MM.1S (cell line): ENCODE data around the gene SLC2A13.

ENCODE experiments used
- DNase-seq: peaks from one replicate; pipeline ENCODE4 v3.0.0-alpha.2; 2015
- H2AFZ ChIP-seq: fragments of 300-600 bp; sonication (generic); 2 replicates; pipeline ENCODE4 v1.6.0; 2016; ENCODE audit warnings: antibody characterized with exemption, low read length
- H3F3A ChIP-seq: fragments of 300-600 bp; sonication (generic); 2 replicates; pipeline ENCODE4 v1.6.1; 2016; ENCODE audit warnings: mild to moderate bottlenecking, antibody characterized with exemption, low read length, moderate library complexity, mixed read lengths; ENCODE audit not compliant: insufficient read depth
- H3K27ac ChIP-seq: fragments of 300-600 bp; sonication (generic); 2 replicates; pipeline ENCODE4 v1.5.1; 2016; ENCODE audit warnings: mild to moderate bottlenecking, low read length
- H3K27me3 ChIP-seq: fragments of 300-600 bp; sonication (generic); replicated peaks from 2 replicates; pipeline ENCODE4 v1.6.0; 2016; ENCODE audit warnings: low read length; ENCODE audit not compliant: insufficient read depth
- H3K36me3 ChIP-seq: fragments of 300-600 bp; sonication (generic); replicated peaks from 2 replicates; pipeline ENCODE4 v1.6.1; 2016; ENCODE audit warnings: mild to moderate bottlenecking, low read length, mixed read lengths; ENCODE audit not compliant: insufficient read depth
- H3K4me1 ChIP-seq: fragments of 300-600 bp; sonication (generic); 2 replicates; pipeline ENCODE4 v1.6.1; 2016; ENCODE audit warnings: low read length, mixed read lengths
- H3K4me2 ChIP-seq: fragments of 300-600 bp; sonication (generic); 2 replicates; pipeline ENCODE4 v1.6.0; 2016; ENCODE audit warnings: low read depth, low read length
- H3K4me3 ChIP-seq: fragments of 300-600 bp; sonication (generic); 2 replicates; pipeline ENCODE4 v1.5.1; 2016; ENCODE audit warnings: low read length, mixed read lengths
- H3K79me2 ChIP-seq: fragments of 300-600 bp; sonication (generic); 2 replicates; pipeline ENCODE4 v1.6.1; 2016; ENCODE audit warnings: mixed run types, low read length, mixed read lengths
- H3K9ac ChIP-seq: fragments of 300-600 bp; sonication (generic); 2 replicates; pipeline ENCODE4 v1.6.1; 2016; ENCODE audit warnings: low read length, mixed read lengths
- H3K9me2 ChIP-seq: fragments of 300-600 bp; sonication (generic); replicated peaks from 2 replicates; pipeline ENCODE4 v1.6.1; 2016; ENCODE audit warnings: mild to moderate bottlenecking, low read length, mixed read lengths; ENCODE audit not compliant: insufficient read depth
- H3K9me3 ChIP-seq: fragments of 300-600 bp; sonication (generic); replicated peaks from 2 replicates; pipeline ENCODE4 v1.6.1; 2016; ENCODE audit warnings: mild to moderate bottlenecking, low read length, mixed read lengths; ENCODE audit not compliant: insufficient read depth
- H4K20me1 ChIP-seq: fragments of 300-600 bp; sonication (generic); 2 replicates; pipeline ENCODE4 v1.6.1; 2016; ENCODE audit warnings: mild to moderate bottlenecking, low read length, moderate library complexity, mixed read lengths; ENCODE audit not compliant: insufficient read depth
- EZH2 ChIP-seq: fragments of 300-600 bp; sonication (generic); optimal IDR thresholded peaks from 2 replicates; pipeline ENCODE3; 2017; ENCODE audit warnings: low read depth, mild to moderate bottlenecking, antibody characterized with exemption, low read length, mixed read lengths
- EZH2phosphoT487 ChIP-seq: fragments of 300-600 bp; sonication (generic); IDR thresholded peaks from 2 replicates; pipeline ENCODE4 v1.6.1; 2018; ENCODE audit warnings: antibody characterized with exemption, low read length
- TF ChIP-seq, protein P1 (sequence below): fragments of 300-600 bp; sonication (generic); IDR thresholded peaks from 2 replicates; pipeline ENCODE4 v1.5.1; 2016; ENCODE audit warnings: antibody characterized with exemption, low read length, mixed read lengths

Gene SLC2A13

DNA sequence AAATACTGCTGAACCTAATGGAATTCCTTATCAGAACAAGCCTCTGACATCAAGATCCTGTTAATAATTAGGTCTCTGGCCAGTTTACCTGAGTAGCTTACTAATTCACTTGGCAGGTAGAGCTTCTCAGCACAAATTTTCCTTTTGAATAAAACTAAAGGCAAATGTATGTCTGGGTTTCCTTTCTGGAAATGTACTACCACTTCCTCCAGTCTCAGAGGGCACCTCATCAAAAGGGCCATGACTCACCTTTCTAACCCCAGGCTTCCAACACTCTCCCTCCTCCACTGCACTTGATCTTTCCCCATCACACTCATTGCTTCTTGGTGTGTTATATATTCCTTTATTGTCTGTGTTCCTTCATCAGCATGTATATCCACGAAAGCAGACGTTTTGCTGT is 90.5 kb downstream of the SLC2A13 start:
- no peak for DNase-seq
- no peaks in the 10 kb centered on the region for H4K20me1 ChIP-seq
- no peak overlapping the region for H3K9ac ChIP-seq
- no peak overlapping the region for H3K4me2 ChIP-seq
- no peak overlapping the region for H3K27ac ChIP-seq
- H3K79me2 ChIP-seq = no peaks in the 10 kb centered on the region
- no peaks in the 10 kb centered on the region for H3K9me2 ChIP-seq
- H3K4me3 ChIP-seq = no peak overlapping the region
- H2AFZ ChIP-seq = no peak overlapping the region
- H3F3A ChIP-seq = no peaks in the 10 kb centered on the region
- no peak for TF ChIP-seq EZH2
- TF ChIP-seq, protein P1, sequence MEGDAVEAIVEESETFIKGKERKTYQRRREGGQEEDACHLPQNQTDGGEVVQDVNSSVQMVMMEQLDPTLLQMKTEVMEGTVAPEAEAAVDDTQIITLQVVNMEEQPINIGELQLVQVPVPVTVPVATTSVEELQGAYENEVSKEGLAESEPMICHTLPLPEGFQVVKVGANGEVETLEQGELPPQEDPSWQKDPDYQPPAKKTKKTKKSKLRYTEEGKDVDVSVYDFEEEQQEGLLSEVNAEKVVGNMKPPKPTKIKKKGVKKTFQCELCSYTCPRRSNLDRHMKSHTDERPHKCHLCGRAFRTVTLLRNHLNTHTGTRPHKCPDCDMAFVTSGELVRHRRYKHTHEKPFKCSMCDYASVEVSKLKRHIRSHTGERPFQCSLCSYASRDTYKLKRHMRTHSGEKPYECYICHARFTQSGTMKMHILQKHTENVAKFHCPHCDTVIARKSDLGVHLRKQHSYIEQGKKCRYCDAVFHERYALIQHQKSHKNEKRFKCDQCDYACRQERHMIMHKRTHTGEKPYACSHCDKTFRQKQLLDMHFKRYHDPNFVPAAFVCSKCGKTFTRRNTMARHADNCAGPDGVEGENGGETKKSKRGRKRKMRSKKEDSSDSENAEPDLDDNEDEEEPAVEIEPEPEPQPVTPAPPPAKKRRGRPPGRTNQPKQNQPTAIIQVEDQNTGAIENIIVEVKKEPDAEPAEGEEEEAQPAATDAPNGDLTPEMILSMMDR = no peak
- TF ChIP-seq EZH2phosphoT487 = no peak
- H3K9me3 ChIP-seq = no peaks in the 10 kb centered on the region
- H3K4me1 ChIP-seq = no peaks in the 10 kb centered on the region
- no peaks in the 10 kb centered on the region for H3K27me3 ChIP-seq
- H3K36me3 ChIP-seq = no peaks in the 10 kb centered on the region

GRCh38 chr12:40013847-40014246 is 92.0 kb downstream of the SLC2A13 start:
- H3K9me3 ChIP-seq = no peaks in the 10 kb centered on the region
- H3F3A ChIP-seq = no peaks in the 10 kb centered on the region
- H3K9me2 ChIP-seq = no peaks in the 10 kb centered on the region
- no peaks in the 10 kb centered on the region for H3K79me2 ChIP-seq
- DNase-seq = no peak
- H3K9ac ChIP-seq = no peak overlapping the region
- H3K4me2 ChIP-seq = no peak overlapping the region
- no peaks in the 10 kb centered on the region for H3K36me3 ChIP-seq
- no peak for TF ChIP-seq EZH2phosphoT487
- TF ChIP-seq, protein P1 = no peak
- no peak for TF ChIP-seq EZH2
- H2AFZ ChIP-seq = no peak overlapping the region
- no peaks in the 10 kb centered on the region for H3K27me3 ChIP-seq
- H3K27ac ChIP-seq = no peak overlapping the region
- no peaks in the 10 kb centered on the region for H4K20me1 ChIP-seq
- no peak overlapping the region for H3K4me3 ChIP-seq
- no peaks in the 10 kb centered on the region for H3K4me1 ChIP-seq

DNA sequence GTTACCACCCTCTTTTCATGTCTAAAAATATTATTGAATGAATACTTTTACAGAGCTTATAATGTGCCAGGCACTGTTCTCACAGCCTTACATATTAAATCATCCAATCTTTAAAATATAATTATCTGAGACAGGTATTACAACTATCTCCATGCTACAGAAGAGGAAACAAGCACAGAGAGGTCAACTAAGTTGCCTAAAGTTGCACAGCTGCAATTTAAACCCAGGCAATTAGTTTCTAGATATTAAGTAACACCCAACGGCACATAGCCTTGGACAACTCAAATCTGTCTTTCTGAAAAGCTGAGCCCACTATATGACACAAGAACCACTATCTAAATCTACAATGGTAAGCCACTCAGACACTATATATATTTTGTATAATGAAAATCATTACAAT is 92.6 kb downstream of the SLC2A13 start:
- H3K27ac ChIP-seq = no peak overlapping the region
- TF ChIP-seq, protein P1 = no peak
- no peak for TF ChIP-seq EZH2
- no peak for TF ChIP-seq EZH2phosphoT487

More for the DNA sequence above, 92.6 kb downstream of the SLC2A13 start:
- H3K4me2 ChIP-seq = no peak overlapping the region
- H3K9me2 ChIP-seq = no peaks in the 10 kb centered on the region
- no peaks in the 10 kb centered on the region for H3K9me3 ChIP-seq
- no peaks in the 10 kb centered on the region for H3F3A ChIP-seq
- H3K4me3 ChIP-seq = no peak overlapping the region
- no peak overlapping the region for H3K9ac ChIP-seq
- H2AFZ ChIP-seq = no peak overlapping the region
- no peaks in the 10 kb centered on the region for H4K20me1 ChIP-seq
- no peak for DNase-seq
- H3K36me3 ChIP-seq = no peaks in the 10 kb centered on the region
- no peaks in the 10 kb centered on the region for H3K79me2 ChIP-seq
- H3K4me1 ChIP-seq = no peaks in the 10 kb centered on the region
- H3K27me3 ChIP-seq = no peaks in the 10 kb centered on the region
